SK-N-SH (cell line): ENCODE data around the gene ERBB2. TPM values are rescaled to one million over a fixed set of nuclear protein-coding genes. Genes with fewer than 3 reads are reported as not detected.

Source experiments
- CTCF ChIA-PET: fragments of 300-600, 350-600 bp; formaldehyde crosslinking; extraction: SDS; loops from one replicate; lab custom pipeline; 2021; lab: Yijun Ruan, JAX
- POLR2A ChIA-PET: fragments of 350-600 bp; sonication (Branson Sonifier 250); formaldehyde crosslinking; extraction: SDS; loops from one replicate; lab custom pipeline; 2020; ENCODE audit warnings: antibody characterized with exemption, inconsistent platforms; lab: Yijun Ruan, JAX
- DNase-seq: peaks from one replicate; pipeline ENCODE4 v3.0.0; 2012
- H2AFZ ChIP-seq: fragments of 200-600 bp; sonication (generic); 2 replicates; pipeline ENCODE4 v1.8.1; 2016; ENCODE audit warnings: antibody characterized with exemption, mild to moderate bottlenecking, low read depth
- H3F3A ChIP-seq: fragments of 200-600 bp; sonication (generic); replicated peaks from 2 replicates; pipeline ENCODE3; 2016; ENCODE audit warnings: antibody characterized with exemption, mild to moderate bottlenecking; ENCODE audit not compliant: insufficient read depth
- H3K27ac ChIP-seq, 2 experiments: fragments of 200-500 bp in 1 of 2; fragments of 200-600 bp in 1 of 2; sonication (Bioruptor generic) in 1 of 2; sonication (generic), shearing (Covaris generic) in 1 of 2; 2 replicates each; pipeline versions ENCODE4 v1.5.1 to v1.6.1; 2014 to 2016; ENCODE audit warnings: low read depth in 2 of 2, inconsistent platforms in 1 of 2, low read length in 1 of 2, mild to moderate bottlenecking in 1 of 2, mixed read lengths in 1 of 2
- H3K27me3 ChIP-seq: fragments of 200-600 bp; sonication (generic), shearing (Covaris generic); 2 replicates; pipeline ENCODE4 v1.6.1; 2016; ENCODE audit warnings: mixed run types; ENCODE audit not compliant: insufficient read depth
- H3K36me3 ChIP-seq, 2 experiments: fragments of 200-500 bp in 1 of 2; fragments of 200-600 bp in 1 of 2; sonication (Bioruptor generic) in 1 of 2; sonication (generic) in 1 of 2; replicated peaks in 1 of 2; 2 replicates each; pipeline versions ENCODE3 to v1.5.1; 2014 to 2016; ENCODE audit warnings: low read length in 1 of 2, mild to moderate bottlenecking in 1 of 2; ENCODE audit not compliant: insufficient read depth in 2 of 2, control insufficient read depth in 1 of 2
- H3K4me1 ChIP-seq, 2 experiments: fragments of 200-500 bp in 1 of 2; fragments of 200-600 bp in 1 of 2; sonication (Bioruptor generic) in 1 of 2; sonication (generic), shearing (Covaris generic) in 1 of 2; 2 replicates each; pipeline versions ENCODE4 v1.5.1 to v1.6.1; 2014 to 2016; ENCODE audit warnings: low read depth in 1 of 2, low read length in 1 of 2, mixed run types in 1 of 2; ENCODE audit not compliant: insufficient read depth in 2 of 2, control insufficient read depth in 1 of 2
- H3K4me2 ChIP-seq: fragments of 200-600 bp; sonication (generic), shearing (Covaris generic); 2 replicates; pipeline ENCODE4 v1.6.1; 2017; ENCODE audit warnings: mixed run types
- H3K4me3 ChIP-seq, 2 experiments: fragments of 200-500 bp in 1 of 2; fragments of 200-600 bp in 1 of 2; sonication (Bioruptor generic) in 1 of 2; sonication (generic), shearing (Covaris generic) in 1 of 2; 2 replicates each; pipeline versions ENCODE4 v1.5.1 to v1.8.1; 2014 to 2016; ENCODE audit warnings: low read depth in 2 of 2, inconsistent platforms in 1 of 2, low read length in 1 of 2, mild to moderate bottlenecking in 1 of 2, mixed read lengths in 1 of 2, moderate library complexity in 1 of 2
- H3K79me2 ChIP-seq: fragments of 200-600 bp; sonication (generic); 2 replicates; pipeline ENCODE4 v1.8.1; 2017; ENCODE audit warnings: mild to moderate bottlenecking; ENCODE audit not compliant: insufficient read depth
- H3K9ac ChIP-seq: fragments of 200-600 bp; sonication (generic); 2 replicates; pipeline ENCODE4 v1.6.1; 2017; ENCODE audit warnings: mixed run types
- H3K9me2 ChIP-seq: fragments of 200-600 bp; sonication (generic); 2 replicates; pipeline ENCODE4 v1.6.1; 2017; ENCODE audit warnings: mixed run types
- H3K9me3 ChIP-seq: fragments of 200-600 bp; sonication (generic); 2 replicates; pipeline ENCODE4 v1.6.1; 2017; ENCODE audit warnings: mixed run types, mild to moderate bottlenecking, moderate library complexity
- H4K20me1 ChIP-seq: fragments of 200-600 bp; sonication (generic); 2 replicates; pipeline ENCODE4 v1.6.1; 2017; ENCODE audit warnings: mild to moderate bottlenecking, mixed run types; ENCODE audit not compliant: insufficient read depth
- EP300 ChIP-seq, 2 experiments: IDR thresholded peaks; 2 replicates each; pipeline versions ENCODE4 v1.4.0 to v1.6.1; 2012; ENCODE audit warnings: borderline replicate concordance in 1 of 2, low read depth in 1 of 2, low read length in 1 of 2
- FOSL2 ChIP-seq: IDR thresholded peaks from 2 replicates; pipeline ENCODE4 v1.4.0; 2012; ENCODE audit warnings: low read depth, mild to moderate bottlenecking, moderate library complexity, borderline replicate concordance
- GABPA ChIP-seq: IDR thresholded peaks from 2 replicates; pipeline ENCODE4 v1.4.0; 2012; ENCODE audit warnings: low read depth, mild to moderate bottlenecking
- NFIC ChIP-seq: IDR thresholded peaks from 2 replicates; pipeline ENCODE4 v1.4.0; 2012; ENCODE audit warnings: borderline replicate concordance
- RCOR1 ChIP-seq: fragments of 150-350 bp; IDR thresholded peaks from 2 replicates; pipeline ENCODE4 v1.6.1; 2017; ENCODE audit warnings: antibody characterized with exemption, low read length
- RFX5 ChIP-seq: IDR thresholded peaks from 2 replicates; pipeline ENCODE4 v1.6.1; 2012; ENCODE audit warnings: mild to moderate bottlenecking, improper control_type of control experiment, low read length
- RXRA ChIP-seq: IDR thresholded peaks from 2 replicates; pipeline ENCODE4 v1.4.0; 2012; ENCODE audit warnings: low read depth, mild to moderate bottlenecking, borderline replicate concordance
- TCF12 ChIP-seq: IDR thresholded peaks from 2 replicates; pipeline ENCODE4 v1.4.0; 2012
- WGBS: methylation state at CpG from one replicate; pipeline ENCODE4 v1.1.6; 2017; ENCODE audit warnings: low lambda C conversion rate; 5-methylcytosine and 5-hydroxymethylcytosine counted together
- polyA plus RNA-seq, 3 experiments: library from polyadenylated mRNA; depleted of rRNA; stranded (reverse); fragments of >200 nt; gene quantifications; 2 replicates each; pipeline ENCODE4 v1.2.3, GENCODE V29; 2012
- TF ChIP-seq, protein P1 (sequence below): fragments of 150-350 bp; IDR thresholded peaks from 2 replicates; pipeline ENCODE4 v1.6.1; 2017; ENCODE audit warnings: antibody characterized with exemption, low read length, low read depth, borderline replicate concordance
- TF ChIP-seq, protein P2 (sequence below): IDR thresholded peaks from 2 replicates; pipeline ENCODE4 v1.4.0; 2012; ENCODE audit warnings: low read depth
- TF ChIP-seq, protein P3 (sequence below): IDR thresholded peaks from 2 replicates; pipeline ENCODE4 v1.4.0; 2012; ENCODE audit warnings: low read depth, borderline replicate concordance
- TF ChIP-seq, protein P4 (sequence below): fragments of 200-600 bp; sonication (generic); IDR thresholded peaks from 2 replicates; pipeline ENCODE4 v1.6.1; 2017; ENCODE audit warnings: antibody characterized with exemption, mild to moderate bottlenecking, moderate library complexity
- TF ChIP-seq, protein P5 (sequence below): IDR thresholded peaks from 2 replicates; pipeline ENCODE4 v1.4.0; 2012; ENCODE audit warnings: low read depth, borderline replicate concordance

ERBB2 gene
- polyA plus RNA-seq, 1 of the 3 experiments (the other 2 are of a cell fraction): 1.9 TPM

DNA sequence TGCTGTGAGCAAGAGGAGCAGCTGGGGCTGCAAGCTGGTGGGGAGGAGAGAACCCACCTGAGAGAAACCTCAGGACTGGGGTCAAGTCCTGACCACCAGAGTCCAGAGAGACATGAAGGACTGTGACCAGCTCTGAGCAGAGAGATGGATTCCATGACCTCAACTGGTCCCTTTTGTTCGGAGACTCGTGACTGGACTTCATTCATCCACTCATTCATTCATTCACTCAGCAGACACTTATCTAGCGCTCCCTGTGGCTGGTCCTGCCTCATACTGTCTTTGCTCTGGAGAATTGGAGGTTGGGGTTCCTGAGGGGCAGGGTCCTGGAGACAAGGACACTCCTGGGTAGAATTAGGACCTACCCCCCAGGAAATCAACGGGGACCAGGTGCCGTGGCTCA lies 4.0 kb downstream of the ERBB2 start:
- ChIA-PET POLR2A (no interaction called here), CTCF (interaction anchor here (1.6 kb wide), 1 partner anchor 27 kb away, joined by 6 read pairs; the partner anchor contains the start of gene MIEN1)
- no peak overlapping the region for H3K27ac ChIP-seq
- 82% methylated on average over 5 of the region's 5 CpGs for WGBS
- H2AFZ ChIP-seq: no peak overlapping the region
- no peak overlapping the region for H3K4me2 ChIP-seq
- H3K9me2 ChIP-seq: no peaks in the 10 kb centered on the region
- H3K9ac ChIP-seq: no peak overlapping the region
- no peaks in the 10 kb centered on the region for H3K4me1 ChIP-seq
- no peak overlapping the region for H3K4me3 ChIP-seq
- no peaks in the 10 kb centered on the region for H3K9me3 ChIP-seq
- no peaks in the 10 kb centered on the region for H4K20me1 ChIP-seq
- H3K79me2 ChIP-seq: no peaks in the 10 kb centered on the region
- no peak for TF ChIP-seq EP300 (IDR thresholded peaks at IDR 0.05; ENCODE audit: borderline replicate concordance in 1 of 2, low read depth in 1 of 2, low read length in 1 of 2)
- no peak for TF ChIP-seq TCF12
- TF ChIP-seq RCOR1: no peak
- TF ChIP-seq, protein P1, sequence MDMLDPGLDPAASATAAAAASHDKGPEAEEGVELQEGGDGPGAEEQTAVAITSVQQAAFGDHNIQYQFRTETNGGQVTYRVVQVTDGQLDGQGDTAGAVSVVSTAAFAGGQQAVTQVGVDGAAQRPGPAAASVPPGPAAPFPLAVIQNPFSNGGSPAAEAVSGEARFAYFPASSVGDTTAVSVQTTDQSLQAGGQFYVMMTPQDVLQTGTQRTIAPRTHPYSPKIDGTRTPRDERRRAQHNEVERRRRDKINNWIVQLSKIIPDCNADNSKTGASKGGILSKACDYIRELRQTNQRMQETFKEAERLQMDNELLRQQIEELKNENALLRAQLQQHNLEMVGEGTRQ: no peak
- TF ChIP-seq, protein P2, sequence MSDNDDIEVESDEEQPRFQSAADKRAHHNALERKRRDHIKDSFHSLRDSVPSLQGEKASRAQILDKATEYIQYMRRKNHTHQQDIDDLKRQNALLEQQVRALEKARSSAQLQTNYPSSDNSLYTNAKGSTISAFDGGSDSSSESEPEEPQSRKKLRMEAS: no peak
- no peak for TF ChIP-seq RXRA
- TF ChIP-seq, protein P3, sequence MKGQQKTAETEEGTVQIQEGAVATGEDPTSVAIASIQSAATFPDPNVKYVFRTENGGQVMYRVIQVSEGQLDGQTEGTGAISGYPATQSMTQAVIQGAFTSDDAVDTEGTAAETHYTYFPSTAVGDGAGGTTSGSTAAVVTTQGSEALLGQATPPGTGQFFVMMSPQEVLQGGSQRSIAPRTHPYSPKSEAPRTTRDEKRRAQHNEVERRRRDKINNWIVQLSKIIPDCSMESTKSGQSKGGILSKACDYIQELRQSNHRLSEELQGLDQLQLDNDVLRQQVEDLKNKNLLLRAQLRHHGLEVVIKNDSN: no peak
- TF ChIP-seq RFX5: no peak
- TF ChIP-seq, protein P4, sequence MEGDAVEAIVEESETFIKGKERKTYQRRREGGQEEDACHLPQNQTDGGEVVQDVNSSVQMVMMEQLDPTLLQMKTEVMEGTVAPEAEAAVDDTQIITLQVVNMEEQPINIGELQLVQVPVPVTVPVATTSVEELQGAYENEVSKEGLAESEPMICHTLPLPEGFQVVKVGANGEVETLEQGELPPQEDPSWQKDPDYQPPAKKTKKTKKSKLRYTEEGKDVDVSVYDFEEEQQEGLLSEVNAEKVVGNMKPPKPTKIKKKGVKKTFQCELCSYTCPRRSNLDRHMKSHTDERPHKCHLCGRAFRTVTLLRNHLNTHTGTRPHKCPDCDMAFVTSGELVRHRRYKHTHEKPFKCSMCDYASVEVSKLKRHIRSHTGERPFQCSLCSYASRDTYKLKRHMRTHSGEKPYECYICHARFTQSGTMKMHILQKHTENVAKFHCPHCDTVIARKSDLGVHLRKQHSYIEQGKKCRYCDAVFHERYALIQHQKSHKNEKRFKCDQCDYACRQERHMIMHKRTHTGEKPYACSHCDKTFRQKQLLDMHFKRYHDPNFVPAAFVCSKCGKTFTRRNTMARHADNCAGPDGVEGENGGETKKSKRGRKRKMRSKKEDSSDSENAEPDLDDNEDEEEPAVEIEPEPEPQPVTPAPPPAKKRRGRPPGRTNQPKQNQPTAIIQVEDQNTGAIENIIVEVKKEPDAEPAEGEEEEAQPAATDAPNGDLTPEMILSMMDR: no peak
- TF ChIP-seq GABPA: no peak
- TF ChIP-seq, protein P5, sequence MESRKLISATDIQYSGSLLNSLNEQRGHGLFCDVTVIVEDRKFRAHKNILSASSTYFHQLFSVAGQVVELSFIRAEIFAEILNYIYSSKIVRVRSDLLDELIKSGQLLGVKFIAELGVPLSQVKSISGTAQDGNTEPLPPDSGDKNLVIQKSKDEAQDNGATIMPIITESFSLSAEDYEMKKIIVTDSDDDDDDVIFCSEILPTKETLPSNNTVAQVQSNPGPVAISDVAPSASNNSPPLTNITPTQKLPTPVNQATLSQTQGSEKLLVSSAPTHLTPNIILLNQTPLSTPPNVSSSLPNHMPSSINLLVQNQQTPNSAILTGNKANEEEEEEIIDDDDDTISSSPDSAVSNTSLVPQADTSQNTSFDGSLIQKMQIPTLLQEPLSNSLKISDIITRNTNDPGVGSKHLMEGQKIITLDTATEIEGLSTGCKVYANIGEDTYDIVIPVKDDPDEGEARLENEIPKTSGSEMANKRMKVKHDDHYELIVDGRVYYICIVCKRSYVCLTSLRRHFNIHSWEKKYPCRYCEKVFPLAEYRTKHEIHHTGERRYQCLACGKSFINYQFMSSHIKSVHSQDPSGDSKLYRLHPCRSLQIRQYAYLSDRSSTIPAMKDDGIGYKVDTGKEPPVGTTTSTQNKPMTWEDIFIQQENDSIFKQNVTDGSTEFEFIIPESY: no peak
- no peak for TF ChIP-seq FOSL2
- TF ChIP-seq NFIC: no peak
- no peaks in the 10 kb centered on the region for H3K27me3 ChIP-seq
- no peaks in the 10 kb centered on the region for H3K36me3 ChIP-seq
- DNase-seq: no peak
- no peaks in the 10 kb centered on the region for H3F3A ChIP-seq
